IPS-18a (cell line): ENCODE data around the gene GRID1.

ENCODE experiments used
- H3K27ac ChIP-seq: one replicate; pipeline ENCODE4 v1.5.1; 2013; ENCODE audit warnings: low read length
- H3K27me3 ChIP-seq: one replicate; pipeline ENCODE4 v1.6.1; 2013; ENCODE audit warnings: mild to moderate bottlenecking, low read length; ENCODE audit not compliant: control insufficient read depth, insufficient read depth
- H3K36me3 ChIP-seq: one replicate; pipeline ENCODE4 v1.6.1; 2013; ENCODE audit warnings: low read depth, low read length; ENCODE audit not compliant: control insufficient read depth
- H3K4me1 ChIP-seq: one replicate; pipeline ENCODE4 v1.6.1; 2013; ENCODE audit warnings: low read depth, low read length; ENCODE audit not compliant: control insufficient read depth
- H3K4me3 ChIP-seq: one replicate; pipeline ENCODE4 v1.5.1; 2013; ENCODE audit warnings: low read length
- H3K9ac ChIP-seq: one replicate; pipeline ENCODE4 v1.6.1; 2013; ENCODE audit warnings: mild to moderate bottlenecking, low read length, moderate library complexity
- H3K9me3 ChIP-seq: one replicate; pipeline ENCODE4 v1.6.1; 2013; ENCODE audit warnings: low read depth, low read length; ENCODE audit not compliant: control insufficient read depth

Gene GRID1

GRCh38 chr10:86365346-86366032 is 1.1 kb downstream of the GRID1 start:
- peak overlapping the region; percentile 39 for H3K4me3 ChIP-seq
- peaks cover 96% of the 10 kb centered on the region for H3K27me3 ChIP-seq
- no peaks in the 10 kb centered on the region for H3K36me3 ChIP-seq
- H3K9me3 ChIP-seq: no peaks in the 10 kb centered on the region
- H3K4me1 ChIP-seq: peaks cover 4% of the 10 kb centered on the region
- no peak overlapping the region for H3K9ac ChIP-seq
- no peak overlapping the region for H3K27ac ChIP-seq

GRCh38 chr10:86364491-86365345 is 1.9 kb downstream of the GRID1 start:
- no peaks in the 10 kb centered on the region for H3K9me3 ChIP-seq
- H3K4me3 ChIP-seq: peak overlapping the region; percentile 39
- H3K4me1 ChIP-seq: peaks cover 4% of the 10 kb centered on the region
- H3K27me3 ChIP-seq: peaks cover 88% of the 10 kb centered on the region
- H3K36me3 ChIP-seq: no peaks in the 10 kb centered on the region
- H3K9ac ChIP-seq: no peak overlapping the region
- no peak overlapping the region for H3K27ac ChIP-seq

GRCh38 chr10:86363833-86364490 is 2.6 kb downstream of the GRID1 start:
- no peak overlapping the region for H3K9ac ChIP-seq
- peaks cover 4% of the 10 kb centered on the region for H3K4me1 ChIP-seq
- H3K27ac ChIP-seq: no peak overlapping the region
- no peaks in the 10 kb centered on the region for H3K36me3 ChIP-seq
- H3K27me3 ChIP-seq: peaks cover 81% of the 10 kb centered on the region
- H3K9me3 ChIP-seq: no peaks in the 10 kb centered on the region
- peak overlapping the region; percentile 54 for H3K4me3 ChIP-seq

GRCh38 chr10:86363184-86363832 is 3.3 kb downstream of the GRID1 start:
- Histone ChIP-seq H3K9ac (no peak overlapping the region), H3K9me3 (no peaks in the 10 kb centered on the region), H3K27me3 (peaks cover 74% of the 10 kb centered on the region), H3K36me3 (no peaks in the 10 kb centered on the region), H3K27ac (no peak overlapping the region), H3K4me3 (peak overlapping the region; percentile 54), H3K4me1 (peaks cover 4% of the 10 kb centered on the region)

GRCh38 chr10:86362586-86363183 is 3.9 kb downstream of the GRID1 start:
- H3K27me3 ChIP-seq: peaks cover 68% of the 10 kb centered on the region
- H3K9ac ChIP-seq: no peak overlapping the region
- no peak overlapping the region for H3K27ac ChIP-seq
- H3K4me3 ChIP-seq: peak overlapping the region; percentile 54
- H3K36me3 ChIP-seq: no peaks in the 10 kb centered on the region
- no peaks in the 10 kb centered on the region for H3K9me3 ChIP-seq
- H3K4me1 ChIP-seq: peaks cover 4% of the 10 kb centered on the region

GRCh38 chr10:86362129-86362527 is 4.5 kb downstream of the GRID1 start:
- Histone ChIP-seq H3K27me3 (peaks cover 62% of the 10 kb centered on the region), H3K27ac (no peak overlapping the region), H3K9ac (no peak overlapping the region), H3K4me1 (peaks cover 4% of the 10 kb centered on the region), H3K4me3 (no peak overlapping the region), H3K9me3 (no peaks in the 10 kb centered on the region), H3K36me3 (no peaks in the 10 kb centered on the region)

GRCh38 chr10:86361156-86362128 is 5.2 kb downstream of the GRID1 start:
- H3K27me3 ChIP-seq: peaks cover 58% of the 10 kb centered on the region
- no peak overlapping the region for H3K9ac ChIP-seq
- H3K9me3 ChIP-seq: no peaks in the 10 kb centered on the region
- no peaks in the 10 kb centered on the region for H3K36me3 ChIP-seq
- no peak overlapping the region for H3K27ac ChIP-seq
- no peak overlapping the region for H3K4me3 ChIP-seq
- H3K4me1 ChIP-seq: peaks cover 4% of the 10 kb centered on the region

GRCh38 chr10:86360657-86361056 is 5.9 kb downstream of the GRID1 start:
- H3K4me1 ChIP-seq: peaks cover 4% of the 10 kb centered on the region
- H3K36me3 ChIP-seq: no peaks in the 10 kb centered on the region
- peaks cover 51% of the 10 kb centered on the region for H3K27me3 ChIP-seq
- H3K9me3 ChIP-seq: no peaks in the 10 kb centered on the region
- no peak overlapping the region for H3K27ac ChIP-seq
- no peak overlapping the region for H3K4me3 ChIP-seq
- H3K9ac ChIP-seq: no peak overlapping the region

- Histone ChIP-seq H3K4me3 (no peak overlapping the region), H3K9ac (no peak overlapping the region), H3K9me3 (no peaks in the 10 kb centered on the region), H3K4me1 (peaks cover 4% of the 10 kb centered on the region), H3K27me3 (peaks cover 44% of the 10 kb centered on the region), H3K27ac (no peak overlapping the region), H3K36me3 (no peaks in the 10 kb centered on the region)
Observed at GRCh38 chr10:86359954-86360353, 6.6 kb downstream of the GRID1 start.

GRCh38 chr10:86359111-86359510 is 7.5 kb downstream of the GRID1 start:
- Histone ChIP-seq H3K27ac (no peak overlapping the region), H3K27me3 (peaks cover 36% of the 10 kb centered on the region), H3K9ac (no peak overlapping the region), H3K4me3 (no peak overlapping the region), H3K4me1 (peaks cover under 1% of the 10 kb centered on the region), H3K9me3 (no peaks in the 10 kb centered on the region), H3K36me3 (no peaks in the 10 kb centered on the region)
